ENCODE results near the gene IGF2BP3.

The IGF2BP3 gene

DNA sequence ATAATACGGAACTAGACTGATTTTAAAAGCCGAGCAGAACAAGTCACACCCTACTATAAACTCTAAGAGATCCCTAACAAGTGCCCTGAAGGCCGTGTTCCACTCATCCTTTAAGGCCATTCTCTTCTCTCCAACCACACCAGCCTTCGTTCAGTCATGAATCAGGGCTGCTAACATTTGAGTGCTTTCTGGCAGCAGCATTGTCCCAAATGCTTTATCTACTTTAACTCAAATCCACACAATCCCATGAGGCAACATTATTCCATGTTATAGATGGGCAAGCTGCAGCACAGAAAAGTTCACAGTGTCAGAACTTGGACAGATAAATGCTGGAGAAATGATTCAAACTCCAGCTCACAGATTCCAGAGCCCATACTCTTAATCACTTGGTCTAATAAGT is 97.7 kb downstream of the IGF2BP3 start:
- no peak for DNase-seq

DNA sequence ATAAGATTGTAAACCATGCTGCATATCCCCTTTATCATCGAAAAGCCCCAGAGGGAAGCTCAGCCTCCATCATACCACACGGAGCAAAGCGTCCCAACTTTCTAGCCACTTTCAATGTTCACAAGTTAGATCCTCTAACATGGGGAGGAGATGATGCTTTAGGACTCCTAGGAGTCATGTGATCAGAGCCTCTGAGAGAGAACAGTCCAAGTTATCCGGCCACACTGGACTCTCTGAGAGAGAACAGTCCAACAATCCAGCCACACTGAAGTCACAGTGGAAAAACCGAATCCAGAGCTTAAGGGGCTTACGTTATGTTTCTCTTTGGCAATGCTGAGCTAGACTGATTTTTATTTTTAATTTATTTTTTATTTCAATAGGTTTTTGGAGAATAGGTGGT is 98.6 kb downstream of the IGF2BP3 start:
- DNase-seq, result no peak

DNA sequence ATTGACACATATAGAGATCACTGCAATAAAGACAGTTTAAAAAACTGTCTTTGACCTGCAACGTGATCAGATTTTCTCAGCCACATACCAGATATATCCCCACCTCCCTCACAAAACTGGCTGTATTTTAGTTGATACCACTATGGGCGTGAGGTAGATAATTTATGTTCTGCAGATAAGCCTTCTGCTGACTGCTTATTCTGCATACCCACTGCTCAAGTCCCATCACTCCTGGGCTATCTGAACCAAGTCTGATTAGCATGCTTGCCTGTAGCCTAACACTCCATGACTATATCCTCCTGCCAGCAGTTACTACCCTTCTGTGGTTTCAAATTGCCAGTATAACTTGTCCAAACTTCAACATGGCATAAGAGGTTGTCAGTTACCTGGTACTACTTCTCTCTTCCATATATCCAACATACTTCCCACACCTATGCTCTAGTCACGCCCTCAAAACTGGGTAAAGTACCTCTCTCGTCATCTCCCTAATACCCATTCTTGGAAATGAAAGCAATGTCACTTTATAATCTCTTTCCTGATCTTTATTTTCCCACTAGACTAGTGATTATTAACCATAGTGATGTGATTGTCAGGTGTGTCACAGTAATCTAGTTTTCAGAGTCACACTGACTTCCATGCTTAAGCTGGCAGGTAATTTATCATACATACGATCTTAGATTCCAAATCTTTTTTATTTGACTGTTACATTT is 100.4 kb downstream of the IGF2BP3 start:
- DNase-seq, result no peak

DNA sequence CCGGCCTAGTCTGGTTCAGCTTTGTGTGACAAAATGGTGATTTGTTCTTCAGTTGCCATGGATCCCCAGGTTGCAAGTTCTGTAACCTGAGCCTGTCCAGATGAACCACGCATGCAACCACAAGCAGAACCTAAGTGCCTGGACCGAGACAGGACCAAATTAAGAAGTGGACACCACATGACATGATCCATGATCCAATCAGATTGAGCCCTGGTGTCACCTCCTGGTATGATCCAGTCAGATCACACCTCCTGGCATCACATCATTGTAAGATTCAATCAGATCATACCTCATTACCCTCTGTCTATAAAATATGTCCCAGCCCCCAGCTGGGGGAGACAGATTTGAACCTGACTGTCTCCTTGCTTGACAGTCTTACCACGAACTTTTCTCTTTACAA is 101.2 kb downstream of the IGF2BP3 start:
- DNase-seq, result no peak

DNA sequence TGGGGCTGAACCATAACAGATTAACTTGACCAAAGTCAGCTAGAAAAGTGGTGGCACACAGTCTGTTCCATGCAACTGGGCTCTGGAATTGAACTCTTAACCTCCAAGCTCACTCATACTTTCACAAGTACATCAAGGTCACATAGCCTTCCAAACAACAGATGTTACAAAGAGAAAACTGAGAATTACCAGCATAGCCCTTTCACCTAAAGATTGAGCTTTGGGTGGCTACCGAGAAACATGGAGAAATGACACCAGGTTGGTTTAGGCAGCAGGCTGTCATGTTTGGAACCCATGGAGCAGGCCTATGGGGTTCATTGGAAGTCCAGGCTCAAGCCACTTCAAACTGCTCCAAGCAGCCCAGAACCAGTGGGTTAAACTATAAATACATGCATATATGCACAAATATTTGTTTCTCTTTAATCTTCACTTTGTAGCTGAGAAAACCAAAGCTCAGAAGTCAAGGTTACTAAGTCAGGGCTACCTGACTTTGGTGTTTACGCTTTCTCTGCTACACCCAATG is 112.1 kb downstream of the IGF2BP3 start:
- DNase-seq, result no peak

DNA sequence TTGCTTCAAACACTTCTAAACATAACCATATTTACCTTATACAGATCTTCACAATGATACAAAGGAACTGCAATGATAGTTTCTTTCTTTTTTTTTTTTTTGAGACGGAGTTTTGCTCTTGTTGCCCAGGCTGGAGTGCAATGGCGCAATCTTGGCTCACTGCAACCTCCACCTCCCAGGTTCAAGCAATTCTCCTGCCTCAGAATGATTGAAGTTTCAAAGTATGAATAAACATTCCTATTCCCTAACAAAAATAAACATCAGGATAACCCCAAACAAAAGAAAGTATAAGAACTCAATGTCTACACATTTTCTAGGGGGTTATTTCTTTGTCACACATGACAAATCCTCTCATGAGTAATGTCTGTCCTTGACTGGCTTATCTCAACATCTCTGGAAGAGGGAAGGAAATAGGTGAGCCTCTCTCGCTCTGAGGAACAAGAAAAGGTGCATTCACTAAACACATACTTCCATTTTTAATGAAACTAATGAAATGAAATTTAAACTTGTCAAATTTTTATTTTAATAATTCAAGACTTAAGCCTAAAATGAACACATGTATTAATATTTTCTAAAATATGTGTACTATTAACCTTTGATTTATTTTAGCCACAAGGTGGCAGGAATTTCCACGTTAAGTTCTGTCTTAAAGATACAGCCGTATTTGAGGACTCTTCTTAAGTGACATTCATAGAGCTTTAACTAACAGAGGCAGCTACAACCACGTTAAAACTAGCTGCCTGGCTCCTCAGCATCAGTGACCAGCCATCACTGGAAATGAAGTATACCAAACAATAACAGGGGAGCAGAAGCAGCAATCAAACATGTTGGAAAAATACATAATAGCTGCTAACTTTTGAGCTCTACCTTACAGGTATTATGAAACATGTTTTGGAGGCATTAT is 112.8 kb downstream of the IGF2BP3 start:
- DNase-seq, result peak; percentile 13

DNA sequence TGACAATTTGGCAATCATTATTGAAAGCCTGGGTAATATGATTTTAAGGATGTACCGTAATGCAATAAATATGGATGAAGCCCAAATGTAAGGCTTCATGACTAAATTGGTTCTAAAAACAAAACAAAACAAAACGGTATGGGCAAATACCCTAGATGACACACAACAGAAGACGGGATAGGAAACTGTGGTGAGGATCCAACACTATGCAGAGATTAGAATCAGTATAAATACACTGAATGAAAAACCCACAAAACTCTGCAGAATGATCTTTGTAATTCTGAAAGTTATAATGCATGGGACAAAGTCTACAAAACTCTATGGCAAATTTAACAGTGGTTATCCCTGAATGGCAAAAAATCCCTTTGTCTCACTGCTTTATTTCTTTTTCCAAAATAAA is 113.6 kb downstream of the IGF2BP3 start:
- DNase-seq, result no peak

DNA sequence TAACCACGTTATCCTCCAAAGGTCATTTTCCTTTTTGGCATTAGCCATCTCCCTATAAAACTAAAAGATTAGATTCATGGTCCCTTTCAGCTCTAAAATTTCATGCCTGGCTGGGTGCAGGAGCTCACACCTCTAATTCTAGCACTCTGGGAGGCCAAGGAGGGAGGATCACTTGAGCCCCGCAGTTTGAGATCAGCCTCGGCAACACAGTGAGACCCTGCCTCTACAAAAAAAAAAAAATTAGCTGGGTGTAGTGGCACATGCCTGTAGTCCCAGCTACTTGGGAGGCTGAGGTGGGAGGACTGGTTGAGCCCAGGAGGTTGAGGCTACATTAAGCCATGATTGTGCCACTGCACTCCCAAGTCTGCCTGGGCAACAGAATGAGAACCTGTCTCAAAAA is 114.1 kb downstream of the IGF2BP3 start:
- no peak for DNase-seq

GRCh38 chr7:23353172-23353571 is 117.1 kb downstream of the IGF2BP3 start:
- DNase-seq, result peak; percentile 81

DNA sequence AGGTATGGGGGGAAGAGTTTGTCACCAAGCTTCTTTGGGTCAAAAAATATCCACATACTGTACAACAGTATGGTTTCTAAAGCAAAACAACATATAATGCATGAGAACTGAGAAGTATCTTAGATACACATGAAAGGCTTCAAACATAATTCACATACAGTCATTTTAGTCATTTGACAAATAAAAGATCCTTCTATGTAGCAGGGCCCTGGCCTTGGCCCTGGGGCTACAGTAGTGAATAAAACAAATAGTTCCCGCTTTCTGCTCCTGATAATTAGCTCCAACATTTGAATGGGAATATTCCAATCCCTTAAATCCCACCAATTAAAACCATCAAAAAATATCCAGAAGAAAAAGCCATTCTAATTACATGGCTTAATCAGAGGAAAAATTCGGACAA is 119.8 kb downstream of the IGF2BP3 start:
- DNase-seq, result no peak

DNA sequence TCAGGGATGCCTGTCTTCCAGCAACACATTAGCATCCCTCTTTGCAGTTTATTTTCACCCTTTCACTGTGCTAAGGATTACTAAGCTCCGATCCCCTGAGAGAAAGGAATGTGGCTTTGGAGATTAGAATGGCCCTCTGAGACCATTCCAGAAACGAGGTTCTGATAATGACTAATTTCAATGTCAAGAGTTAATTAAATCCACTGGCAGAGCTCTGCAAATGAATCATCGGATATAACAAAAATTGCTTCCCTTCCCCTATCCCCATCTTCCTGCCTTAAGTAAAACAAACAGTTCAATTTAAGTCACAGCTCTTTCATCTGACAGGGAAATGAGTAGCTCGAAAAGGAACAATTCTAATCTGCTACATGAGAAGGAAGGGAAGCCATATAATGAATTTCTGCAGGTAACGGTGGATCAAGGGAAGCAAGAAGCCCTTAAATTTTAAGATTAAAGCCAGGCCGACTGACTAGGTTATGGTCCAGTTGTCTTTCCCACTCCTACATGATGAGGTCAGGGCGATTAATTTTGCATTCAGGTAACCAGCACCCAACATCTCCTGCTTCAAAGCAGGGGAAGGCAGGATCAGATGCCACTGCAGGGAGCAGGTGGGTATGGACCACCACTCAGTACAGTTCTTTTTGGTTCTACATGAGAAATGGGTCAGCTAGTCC is 120.7 kb downstream of the IGF2BP3 start:
- DNase-seq, result no peak

DNA sequence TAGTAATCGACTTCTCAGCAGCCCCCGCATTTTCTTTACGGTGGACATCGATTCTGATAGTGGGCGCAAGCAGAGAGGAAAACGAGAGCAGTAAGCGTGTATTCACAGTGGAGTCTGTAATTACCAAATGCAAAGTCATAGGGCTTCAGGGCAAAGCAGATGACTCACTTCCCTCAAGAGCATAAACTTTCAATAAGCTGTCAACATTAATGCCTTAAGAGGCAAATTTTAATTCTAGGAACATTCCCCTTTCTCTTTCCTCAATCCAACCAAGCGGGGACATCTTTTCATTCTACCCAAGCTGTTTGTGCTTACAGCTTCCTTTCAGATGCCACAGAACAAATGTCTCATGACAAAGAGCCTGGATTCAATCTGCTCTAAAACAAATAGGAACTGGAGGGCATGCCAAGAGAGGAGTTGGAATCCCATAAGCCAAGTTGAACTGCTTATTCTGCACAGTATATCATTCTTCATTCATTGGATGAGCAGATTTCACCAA is 122.6 kb downstream of the IGF2BP3 start:
- DNase-seq, result no peak

DNA sequence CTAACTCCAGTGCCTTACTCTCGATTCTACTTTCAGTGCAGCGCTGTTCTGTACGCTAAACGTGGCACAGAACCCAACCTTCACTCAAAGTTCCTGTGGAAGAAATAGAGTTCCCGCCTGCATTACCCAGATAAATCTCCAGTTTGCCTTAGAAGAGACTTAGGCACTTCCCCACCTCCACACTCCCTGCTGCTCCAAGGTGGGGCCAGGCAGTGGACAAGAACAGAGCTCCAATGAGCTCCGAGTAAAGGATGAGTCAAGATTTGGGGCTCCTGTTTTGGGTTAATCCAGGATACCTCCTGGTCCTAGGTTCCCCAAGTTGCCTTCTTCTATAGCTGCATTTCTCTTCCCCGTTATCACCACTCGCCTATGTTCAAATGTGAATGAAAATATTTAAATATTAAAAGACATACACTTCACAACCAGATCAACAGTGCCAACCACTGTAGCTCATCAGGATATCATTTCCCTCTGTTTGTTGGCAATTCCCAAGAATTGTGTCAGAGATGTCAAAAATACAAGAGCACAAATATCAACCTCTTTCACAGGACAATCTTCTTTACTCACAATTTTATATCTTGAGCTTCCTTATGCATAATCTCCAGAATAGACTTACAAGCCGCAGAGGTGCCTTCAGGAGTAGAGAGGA is 123.1 kb downstream of the IGF2BP3 start:
- DNase-seq, result no peak

DNA sequence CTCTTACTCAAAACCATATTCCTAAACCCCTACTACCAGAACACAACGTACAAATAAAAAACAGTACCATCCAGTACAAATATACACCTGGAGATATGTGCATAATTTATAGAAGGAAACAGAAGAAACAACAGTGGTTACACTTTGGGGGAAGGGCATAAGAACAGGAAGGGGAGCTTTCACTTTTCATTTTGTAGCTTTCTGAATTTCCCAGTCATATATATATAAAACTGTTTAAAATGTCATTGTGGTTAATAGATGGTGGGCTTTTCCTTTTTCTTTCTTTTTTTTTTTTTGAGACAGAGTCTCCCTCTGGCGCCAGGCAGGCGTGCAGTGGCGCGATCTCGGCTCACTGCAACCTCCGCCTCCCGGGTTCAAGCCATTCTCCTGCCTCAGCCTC is 124.0 kb downstream of the IGF2BP3 start:
- DNase-seq, result no peak

GRCh38 chr7:23345601-23346000 is 124.7 kb downstream of the IGF2BP3 start:
- DNase-seq, result no peak

DNA sequence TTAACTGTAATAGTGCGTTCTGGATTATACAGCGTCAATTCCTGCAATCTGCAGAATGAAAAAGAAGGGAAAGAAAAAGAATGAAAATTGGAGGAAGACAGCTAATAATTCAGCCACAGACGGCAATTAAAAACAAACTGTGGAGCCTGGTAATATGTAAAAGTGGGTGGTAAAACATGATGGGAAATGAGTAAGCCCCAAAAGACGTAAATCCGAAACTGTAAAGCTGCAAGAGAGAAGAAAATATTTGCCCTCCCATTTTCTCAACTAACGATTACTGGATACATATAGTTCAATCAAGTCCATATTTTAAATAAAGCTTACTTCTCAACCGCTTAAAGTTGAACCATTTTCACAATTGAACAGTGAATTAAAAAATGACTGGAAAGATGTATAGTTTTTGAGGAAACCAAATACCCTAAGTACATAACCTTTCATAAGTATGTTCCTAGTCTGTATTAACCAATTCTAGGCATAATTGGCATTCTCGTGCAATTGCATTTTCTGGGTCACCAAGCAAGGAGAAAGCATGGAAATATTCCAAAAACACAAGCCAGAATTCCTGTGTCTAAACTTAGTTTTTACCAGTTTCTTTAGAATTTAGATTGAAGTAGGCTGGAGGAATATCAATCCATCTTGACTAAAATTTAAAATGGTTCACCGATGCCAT is 126.3 kb downstream of the IGF2BP3 start:
- DNase-seq, result no peak

GRCh38 chr7:23343102-23343501 is 127.2 kb downstream of the IGF2BP3 start:
- no peak for DNase-seq

DNA sequence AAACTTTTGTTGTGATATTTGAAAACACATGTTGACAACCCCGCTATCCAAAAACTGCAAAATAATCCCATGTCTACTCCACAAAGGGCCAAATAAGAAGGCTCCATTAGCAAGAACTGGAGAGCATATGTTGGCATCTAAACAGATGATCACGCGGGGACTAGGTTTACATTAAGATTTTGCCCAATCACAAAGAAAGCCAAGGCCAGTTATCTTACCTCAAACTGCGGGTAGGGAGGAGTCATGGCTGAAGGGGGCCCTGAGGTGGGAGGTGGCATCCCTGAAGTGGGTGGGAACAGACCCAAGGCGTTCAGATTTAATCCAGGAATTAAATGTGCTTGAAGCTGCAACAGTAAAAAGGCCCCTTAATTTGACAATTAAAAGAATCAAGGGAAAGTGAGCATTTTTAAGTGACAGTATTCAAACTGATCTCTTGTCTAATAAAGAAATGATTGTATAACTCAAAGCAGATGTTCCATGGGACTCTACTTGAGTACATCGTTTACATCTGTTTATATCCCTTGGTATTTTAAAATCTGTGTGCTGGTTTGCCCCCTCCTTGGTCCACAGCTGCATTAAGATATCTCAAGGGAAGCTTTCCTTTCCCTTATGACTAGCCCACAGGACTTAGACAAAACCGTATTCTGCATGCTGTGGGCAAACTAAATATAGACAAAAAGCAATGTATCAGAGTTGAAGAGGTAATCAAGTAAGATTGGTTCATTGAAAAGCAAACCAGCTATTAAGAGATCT is 128.3 kb downstream of the IGF2BP3 start:
- DNase-seq, result peak; percentile 56

- no peak for DNase-seq
Measured at GRCh38 chr7:23338863-23339262, 131.4 kb downstream of the IGF2BP3 start.

DNA sequence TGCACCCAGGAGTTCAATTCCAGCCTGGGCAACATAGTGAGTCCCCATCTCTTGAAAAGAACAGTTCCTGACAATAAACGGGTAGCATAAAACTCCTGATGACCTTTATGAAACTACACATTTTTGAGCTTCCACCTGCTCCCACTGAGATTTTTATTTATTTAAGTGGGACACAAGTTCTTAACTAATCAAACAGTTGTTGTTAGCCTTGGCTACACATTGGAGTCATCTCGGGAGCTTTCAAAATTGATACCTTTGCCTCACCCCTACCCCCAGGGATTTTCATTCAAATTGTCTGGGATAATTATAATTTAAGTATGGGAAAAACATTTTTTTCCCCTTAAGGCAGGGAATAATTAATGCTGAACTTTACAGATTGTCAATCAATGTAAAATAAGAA is 131.9 kb downstream of the IGF2BP3 start:
- DNase-seq, result no peak

GRCh38 chr7:23337374-23337773 is 132.9 kb downstream of the IGF2BP3 start:
- no peak for DNase-seq
